Spleen (tissue), 7 donors: ENCODE results near the gene SDK2.

Source experiments
- CTCF ChIP-seq, 11 experiments: fragments of 200-600 bp in 7 of 11; fragments of 450-650 bp in 4 of 11; sonication (generic) in 4 of 11; IDR thresholded peaks in 8 of 11; conservative IDR thresholded peaks in 3 of 11; 1 replicate in 7 of 11; 2 replicates in 4 of 11; pipeline versions ENCODE4 v1.4.0 to v1.8.0; 2016 to 2021; ENCODE audit warnings: antibody characterized with exemption in 11 of 11, inconsistent platforms in 4 of 11, mild to moderate bottlenecking in 1 of 11
- POLR2AphosphoS5 ChIP-seq, 3 donors: sonication (generic); formaldehyde crosslinking; IDR thresholded peaks; one replicate each; pipeline ENCODE4 v1.5.1; 2017; ENCODE audit warnings: antibody characterized with exemption in 3 of 3
- donor health status: DM: no; HTN: no; CAD: no; lungs with moderate emphysema.
- donor health status: DM: no; HTN: no; CAD: no.
- donor health status: DM: no; HTN: no; CAD: no.

GRCh38 chr17:73498886-73499554 lies 145.2 kb downstream of the SDK2 start:
- TF ChIP-seq CTCF (IDR thresholded peaks at IDR 0.05 in 8 of 11, conservative IDR thresholded peaks at IDR 0.05 in 3 of 11) (no peak), POLR2AphosphoS5 (IDR thresholded peaks at IDR 0.05) (no peak)
